GM12878 (cell line): Measurements from ENCODE around the gene SLC39A13. TPM values are rescaled to one million over a fixed set of nuclear protein-coding genes. Genes with fewer than 3 reads are reported as not detected.

Experiments
- ATF2 ChIP-seq: IDR thresholded peaks from 2 replicates; pipeline ENCODE4 v1.6.1; 2012; ENCODE audit warnings: low read length, inconsistent platforms
- CHD2 ChIP-seq: IDR thresholded peaks from 2 replicates; pipeline ENCODE4 v1.6.1; 2011; ENCODE audit warnings: low read depth, low read length, improper control_type of control experiment, borderline replicate concordance
- HCFC1 ChIP-seq: fragments of 150-350 bp; IDR thresholded peaks from 2 replicates; pipeline ENCODE4 v1.6.1; 2014; ENCODE audit warnings: low read length
- LARP7 ChIP-seq: fragments of 450-650 bp; IDR thresholded peaks from 2 replicates; pipeline ENCODE4 v1.6.1; 2017; ENCODE audit warnings: mild to moderate bottlenecking
- NR2F1 ChIP-seq: fragments of 450-650 bp; conservative IDR thresholded peaks from 2 replicates; pipeline ENCODE4 v1.6.1; 2017; ENCODE audit warnings: mild to moderate bottlenecking
- POLR2A ChIP-seq: IDR thresholded peaks from 2 replicates; pipeline ENCODE4 v1.6.1; 2011; ENCODE audit warnings: low read depth, mild to moderate bottlenecking, low read length
- POLR2AphosphoS2 ChIP-seq: IDR thresholded peaks from 2 replicates; pipeline ENCODE4 v1.6.1; 2011; ENCODE audit warnings: low read depth, mild to moderate bottlenecking, low read length, improper control_type of control experiment, moderate library complexity
- POLR2AphosphoS5 ChIP-seq: IDR thresholded peaks from 2 replicates; pipeline ENCODE4 v1.6.1; 2011; ENCODE audit warnings: mild to moderate bottlenecking, low read length, inconsistent platforms
- RELA ChIP-seq: fragments of 450-650 bp; IDR thresholded peaks from 2 replicates; pipeline ENCODE4 v1.8.0; 2014; ENCODE audit warnings: borderline replicate concordance; ENCODE audit not compliant: partially characterized antibody
- SKIL ChIP-seq: fragments of 450-650 bp; IDR thresholded peaks from 2 replicates; pipeline ENCODE4 v1.6.1; 2017; ENCODE audit warnings: mild to moderate bottlenecking, low read depth, inconsistent platforms; ENCODE audit not compliant: poor library complexity, severe bottlenecking
- SMC3 ChIP-seq: IDR thresholded peaks from 2 replicates; pipeline ENCODE4 v1.6.1; 2011; ENCODE audit warnings: low read length, improper control_type of control experiment, borderline replicate concordance
- SRF ChIP-seq, 2 experiments: IDR thresholded peaks; 2 replicates each; pipeline ENCODE4 v1.6.1; 2011; ENCODE audit warnings: low read depth in 2 of 2, low read length in 2 of 2, mild to moderate bottlenecking in 1 of 2, moderate library complexity in 1 of 2
- TARDBP ChIP-seq: IDR thresholded peaks from 2 replicates; pipeline ENCODE4 v1.6.1; 2016; ENCODE audit warnings: borderline replicate concordance
- YBX1 ChIP-seq: fragments of 450-650 bp; IDR thresholded peaks from 2 replicates; pipeline ENCODE4 v1.6.1; 2016; ENCODE audit warnings: antibody characterized with exemption
- ZBTB4 ChIP-seq: fragments of 450-650 bp; formaldehyde crosslinking; IDR thresholded peaks from 2 replicates; pipeline ENCODE4 v1.4.0; 2022; ENCODE audit warnings: mild to moderate bottlenecking, moderate library complexity
- ZBTB40 ChIP-seq: fragments of 450-650 bp; IDR thresholded peaks from 2 replicates; pipeline ENCODE4 v1.6.1; 2016; ENCODE audit warnings: mild to moderate bottlenecking, moderate library complexity, borderline replicate concordance
- ZNF217 ChIP-seq: fragments of 450-650 bp; IDR thresholded peaks from 2 replicates; pipeline ENCODE4 v1.6.1; 2017; ENCODE audit warnings: antibody characterized with exemption, mild to moderate bottlenecking
- ZNF622 ChIP-seq: fragments of 450-650 bp; IDR thresholded peaks from 2 replicates; pipeline ENCODE4 v1.6.1; 2017; ENCODE audit warnings: mild to moderate bottlenecking, inconsistent platforms
- polyA plus RNA-seq, 11 experiments: library from polyadenylated mRNA; depleted of rRNA in 4 of 11; unstranded in 6 of 11; stranded (reverse) in 5 of 11; fragments of >200 nt; fragmentation: Nextera tagmentation in 4 of 11; fragmentation: Illumina TruSeq in 1 of 11; extraction: Ambion mirVana in 4 of 11; extraction: Trizol in 1 of 11; gene quantifications; 1 replicate in 1 of 11; 2 replicates in 10 of 11; pipeline versions ENCODE4 v1.2.1 to v1.2.3, GENCODE V29; 2011 to 2016; ENCODE audit warnings: inconsistent platforms in 2 of 11, missing spikeins in 2 of 11, low read depth in 1 of 11
- total RNA-seq, 4 experiments: library from RNA; depleted of rRNA in 3 of 4; stranded (reverse); fragments of >200 nt in 3 of 4; fragmentation: Illumina TruSeq in 1 of 4; extraction: Trizol in 1 of 4; gene quantifications; 2 replicates each; pipeline versions ENCODE4 v1.2.1 to v1.2.3, GENCODE V29; 2013 to 2021

The SLC39A13 gene
- total and polyA plus RNA-seq, 10 of the 15 experiments (the other 5 are each of a cell fraction or from before 2014, with no cell fraction given), result 0.23 to 19.8 (median 6.3) TPM

GRCh38 chr11:47399860-47400767 is 8.3 kb upstream of the SLC39A13 start (continued):
- TF ChIP-seq TARDBP (0 out of 2 replicates have a peak, but pooled peaks have one; percentile 42), POLR2A (peak; percentile 78), NR2F1 (no peak), ZBTB40 (peak; percentile 13; the same call in 1 of the 2 replicates), SMC3 (no peak), POLR2AphosphoS2 (no peak), YBX1 (no peak), SRF (IDR thresholded peaks at IDR 0.05; ENCODE audit: low read depth in 2 of 2, low read length in 2 of 2) (peak in 1 of 2 experiments; percentile 18; a peak in 1 of 4 replicates), ZBTB4 (CRISPR knock-in tag) (no peak), RELA (no peak), SKIL (peak; percentile 63), ZNF622 (no peak), CHD2 (no peak; the same call in 1 of the 2 replicates), LARP7 (0 out of 2 replicates have a peak, but pooled peaks have one; percentile 32), HCFC1 (no peak), ZNF217 (peak; percentile 43; the same call in 1 of the 2 replicates), ATF2 (no peak), POLR2AphosphoS5 (no peak; the same call in 1 of the 2 replicates)
